K562 (cell line): ENCODE data around the gene ADGRE1.

Source experiments
- KAT7 ChIP-seq: sonication (generic); formaldehyde crosslinking; IDR thresholded peaks from 2 replicates; pipeline ENCODE4 v1.8.0; 2022; ENCODE audit warnings: missing genetic modification reagents, mild to moderate bottlenecking, borderline replicate concordance
- POLR3A ChIP-seq: IDR thresholded peaks from 2 replicates; pipeline ENCODE4 v1.6.1; 2011; ENCODE audit warnings: borderline replicate concordance, mild to moderate bottlenecking, moderate library complexity; ENCODE audit not compliant: insufficient read length, insufficient read depth; ENCODE audit errors: extremely low read depth

DNA sequence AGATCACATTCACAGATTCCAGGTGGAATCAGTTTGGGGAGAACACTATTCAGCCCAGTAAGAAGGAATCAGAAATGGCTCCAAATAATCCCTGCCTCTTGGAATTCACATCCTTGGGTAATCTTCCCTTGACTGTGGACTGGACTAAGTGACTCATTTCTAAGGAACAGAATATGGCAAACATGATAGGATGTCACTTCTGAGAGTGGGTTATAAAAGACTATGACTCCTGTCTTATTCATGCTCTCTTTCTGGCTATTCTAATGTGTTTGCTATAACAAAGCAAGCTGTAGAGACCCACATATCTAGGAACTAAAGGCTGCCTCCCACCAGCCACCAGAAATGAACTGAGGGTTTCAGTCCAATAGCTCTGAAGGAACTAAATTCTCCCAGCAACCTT, 96.1 kb downstream of the ADGRE1 start:
- no peak for TF ChIP-seq POLR3A
- TF ChIP-seq KAT7 (CRISPR knock-in tag) = no peak
